Measurements from ENCODE around the gene SOST.

SOST gene

GRCh38 chr17:43774304-43775250 is 16.0 kb upstream of the SOST start:
- DNase-seq (ENCODE audit: low read depth in 2 of 2, low spot score in 1 of 2): no peak

- DNase-seq (ENCODE audit: low read depth in 2 of 2, low spot score in 1 of 2): no peak
These were observed 14.5 kb upstream of the SOST start for GRCh38 chr17:43772877-43773648.

GRCh38 chr17:43771463-43771862 is 12.9 kb upstream of the SOST start:
- DNase-seq (ENCODE audit: low read depth in 2 of 2, low spot score in 1 of 2): no peak

GRCh38 chr17:43770957-43771356 is 12.4 kb upstream of the SOST start:
- DNase-seq (ENCODE audit: low read depth in 2 of 2, low spot score in 1 of 2): no peak

- no peak for DNase-seq (ENCODE audit: low read depth in 2 of 2, low spot score in 1 of 2)
These were observed 11.3 kb upstream of the SOST start for GRCh38 chr17:43769859-43770258.

GRCh38 chr17:43769426-43769825 is 10.8 kb upstream of the SOST start:
- no peak for DNase-seq (ENCODE audit: low read depth in 2 of 2, low spot score in 1 of 2)

GRCh38 chr17:43768943-43769342 is 10.4 kb upstream of the SOST start:
- no peak for DNase-seq (ENCODE audit: low read depth in 2 of 2, low spot score in 1 of 2)

- no peak for DNase-seq (ENCODE audit: low read depth in 2 of 2, low spot score in 1 of 2)
These were observed 9.8 kb upstream of the SOST start for GRCh38 chr17:43768382-43768781.

GRCh38 chr17:43767713-43768059 is 9.1 kb upstream of the SOST start:
- no peak for DNase-seq (ENCODE audit: low read depth in 2 of 2, low spot score in 1 of 2)

GRCh38 chr17:43767053-43767712 is 8.6 kb upstream of the SOST start:
- DNase-seq (ENCODE audit: low read depth in 2 of 2, low spot score in 1 of 2): no peak

GRCh38 chr17:43766413-43767052 is 7.9 kb upstream of the SOST start:
- DNase-seq (ENCODE audit: low read depth in 2 of 2, low spot score in 1 of 2): peak in 1 of 2 donors; percentile 17

GRCh38 chr17:43760254-43760852 is 1.8 kb upstream of the SOST start:
- DNase-seq (ENCODE audit: low read depth in 2 of 2, low spot score in 1 of 2): peak; percentile 71 to 84

- DNase-seq (ENCODE audit: low read depth in 2 of 2, low spot score in 1 of 2): no peak
These were observed 1.2 kb upstream of the SOST start for GRCh38 chr17:43759836-43760235.

GRCh38 chr17:43758086-43758485 is 505 bp downstream of the SOST start:
- no peak for DNase-seq (ENCODE audit: low read depth in 2 of 2, low spot score in 1 of 2)

GRCh38 chr17:43757171-43757660 is 1.4 kb downstream of the SOST start:
- no peak for DNase-seq (ENCODE audit: low read depth in 2 of 2, low spot score in 1 of 2)

GRCh38 chr17:43756201-43756600 is 2.4 kb downstream of the SOST start:
- no peak for DNase-seq (ENCODE audit: low read depth in 2 of 2, low spot score in 1 of 2)

GRCh38 chr17:43755389-43755875 is 3.2 kb downstream of the SOST start:
- no peak for DNase-seq (ENCODE audit: low read depth in 2 of 2, low spot score in 1 of 2)

- DNase-seq (ENCODE audit: low read depth in 2 of 2, low spot score in 1 of 2): no peak
These were observed 3.6 kb downstream of the SOST start for GRCh38 chr17:43754947-43755346.

- DNase-seq (ENCODE audit: low read depth in 2 of 2, low spot score in 1 of 2): no peak
These were observed 5.0 kb downstream of the SOST start for GRCh38 chr17:43753493-43754129.

GRCh38 chr17:43750153-43750552 is 8.4 kb downstream of the SOST start:
- no peak for DNase-seq (ENCODE audit: low read depth in 2 of 2, low spot score in 1 of 2)
